HG03432 (cell line): Measurements from ENCODE around the gene BMP7.
"Not testable (repeated sequence)": the region's sequence is repeated elsewhere in the genome, so short reads cannot be mapped to it uniquely, and the experiment has no call there.

Experiments
- ATAC-seq: cut with Tn5 transposase; IDR thresholded peaks from one replicate; pipeline ENCODE4 v1.9.1; 2021; ENCODE audit warnings: mild to moderate bottlenecking, moderate library complexity; ENCODE audit not compliant: unreplicated experiment

Gene BMP7

GRCh38 chr20:57288651-57289277 lies 22.3 kb upstream of the BMP7 start:
- no peak for ATAC-seq

- no peak for ATAC-seq
These were observed 21.5 kb upstream of the BMP7 start for GRCh38 chr20:57287901-57288300.

GRCh38 chr20:57287007-57287880 lies 20.8 kb upstream of the BMP7 start:
- no peak for ATAC-seq

- ATAC-seq: no peak
These were observed 17.4 kb upstream of the BMP7 start for GRCh38 chr20:57283860-57284259.

GRCh38 chr20:57282670-57283361 lies 16.4 kb upstream of the BMP7 start:
- ATAC-seq: no peak

GRCh38 chr20:57281900-57282299 lies 15.5 kb upstream of the BMP7 start:
- no peak for ATAC-seq

- ATAC-seq: no peak
These were observed 13.8 kb upstream of the BMP7 start for GRCh38 chr20:57280221-57280620.

GRCh38 chr20:57279548-57279947 lies 13.1 kb upstream of the BMP7 start:
- ATAC-seq: not testable (repeated sequence)

- ATAC-seq: no peak
These were observed 12.0 kb upstream of the BMP7 start for GRCh38 chr20:57278457-57278856.

- no peak for ATAC-seq
These were observed 11.1 kb upstream of the BMP7 start for GRCh38 chr20:57277398-57278105.

GRCh38 chr20:57276221-57276620 lies 9.8 kb upstream of the BMP7 start:
- ATAC-seq: no peak

GRCh38 chr20:57275813-57276212 lies 9.4 kb upstream of the BMP7 start:
- ATAC-seq: no peak

GRCh38 chr20:57275334-57275733 lies 8.9 kb upstream of the BMP7 start:
- no peak for ATAC-seq

- ATAC-seq: no peak
These were observed 8.4 kb upstream of the BMP7 start for GRCh38 chr20:57274846-57275245.

- no peak for ATAC-seq
These were observed 7.9 kb upstream of the BMP7 start for GRCh38 chr20:57274299-57274698.

GRCh38 chr20:57272883-57273535 lies 6.6 kb upstream of the BMP7 start:
- ATAC-seq: no peak

- ATAC-seq: no peak
These were observed 4.0 kb upstream of the BMP7 start for GRCh38 chr20:57270204-57270984.

GRCh38 chr20:57269148-57269984 lies 2.9 kb upstream of the BMP7 start:
- no peak for ATAC-seq
